NB4 (cell line): Measurements from ENCODE around the gene ITPR2.

Experiments
- DNase-seq: peaks from one replicate; pipeline ENCODE4 v3.0.0; 2010; ENCODE audit warnings: low read depth
- H3K4me3 ChIP-seq: one replicate; pipeline ENCODE4 v1.5.1; 2011; ENCODE audit warnings: mild to moderate bottlenecking, low read depth, low read length, moderate library complexity
- CTCF ChIP-seq: IDR thresholded peaks from one replicate; pipeline ENCODE4 v1.5.1; 2012; ENCODE audit warnings: low read depth, low read length
- MAX ChIP-seq: IDR thresholded peaks from 2 replicates; pipeline ENCODE4 v1.6.1; 2011; ENCODE audit warnings: low read depth, low read length
- MYC ChIP-seq: IDR thresholded peaks from 2 replicates; pipeline ENCODE4 v1.6.1; 2011; ENCODE audit warnings: low read depth, low read length
- POLR2A ChIP-seq: IDR thresholded peaks from 2 replicates; pipeline ENCODE4 v1.6.1; 2011; ENCODE audit warnings: mild to moderate bottlenecking; ENCODE audit not compliant: insufficient read length; ENCODE audit errors: extremely low read depth

ITPR2 gene

GRCh38 chr12:26642361-26642760 is 190.6 kb downstream of the ITPR2 start:
- no peak overlapping the region for H3K4me3 ChIP-seq
- no peak for DNase-seq
- TF ChIP-seq MYC: no peak
- no peak for TF ChIP-seq POLR2A
- TF ChIP-seq MAX: no peak
- no peak for TF ChIP-seq CTCF

GRCh38 chr12:26636710-26637328 is 196.2 kb downstream of the ITPR2 start:
- TF ChIP-seq POLR2A: no peak
- no peak for TF ChIP-seq CTCF
- no peak for TF ChIP-seq MYC
- no peak for TF ChIP-seq MAX
- DNase-seq: no peak
- no peak overlapping the region for H3K4me3 ChIP-seq

GRCh38 chr12:26633591-26634210 is 199.3 kb downstream of the ITPR2 start:
- peak; percentile 32 for DNase-seq
- no peak overlapping the region for H3K4me3 ChIP-seq
- TF ChIP-seq POLR2A: no peak
- TF ChIP-seq MAX: no peak
- no peak for TF ChIP-seq MYC
- no peak for TF ChIP-seq CTCF

GRCh38 chr12:26632756-26633155 is 200.2 kb downstream of the ITPR2 start:
- DNase-seq: no peak
- H3K4me3 ChIP-seq: no peak overlapping the region
- TF ChIP-seq POLR2A (no peak), MYC (no peak), CTCF (no peak), MAX (no peak)

GRCh38 chr12:26631846-26632245 is 201.1 kb downstream of the ITPR2 start:
- H3K4me3 ChIP-seq: no peak overlapping the region
- DNase-seq: no peak
- TF ChIP-seq CTCF (no peak), POLR2A (no peak), MAX (no peak), MYC (no peak)
